Astrocyte of the spinal cord (primary cell): Measurements from ENCODE around the gene MAPK8IP2.
"Not testable (repeated sequence)": the region's sequence is repeated elsewhere in the genome, so short reads cannot be mapped to it uniquely, and the experiment has no call there.

Experiments used
- DNase-seq: peaks from one replicate; pipeline ENCODE4 v3.0.0; 2011; ENCODE audit warnings: low read depth, low spot score
- H3K4me3 ChIP-seq: 2 replicates; pipeline ENCODE4 v1.5.1; 2011; ENCODE audit warnings: low read depth, mild to moderate bottlenecking, low read length, moderate library complexity
- in situ Hi-C: cut with HindIII; loops from 2 replicates; pipeline ENCODE4 v1.10.0; 2017; ENCODE audit warnings: low sequenced_read_pairs
- TF ChIP-seq, protein P1 (sequence below): IDR thresholded peaks from 2 replicates; pipeline ENCODE4 v1.5.1; 2012; ENCODE audit warnings: low read depth, mild to moderate bottlenecking, low read length, inconsistent platforms

The MAPK8IP2 gene

DNA sequence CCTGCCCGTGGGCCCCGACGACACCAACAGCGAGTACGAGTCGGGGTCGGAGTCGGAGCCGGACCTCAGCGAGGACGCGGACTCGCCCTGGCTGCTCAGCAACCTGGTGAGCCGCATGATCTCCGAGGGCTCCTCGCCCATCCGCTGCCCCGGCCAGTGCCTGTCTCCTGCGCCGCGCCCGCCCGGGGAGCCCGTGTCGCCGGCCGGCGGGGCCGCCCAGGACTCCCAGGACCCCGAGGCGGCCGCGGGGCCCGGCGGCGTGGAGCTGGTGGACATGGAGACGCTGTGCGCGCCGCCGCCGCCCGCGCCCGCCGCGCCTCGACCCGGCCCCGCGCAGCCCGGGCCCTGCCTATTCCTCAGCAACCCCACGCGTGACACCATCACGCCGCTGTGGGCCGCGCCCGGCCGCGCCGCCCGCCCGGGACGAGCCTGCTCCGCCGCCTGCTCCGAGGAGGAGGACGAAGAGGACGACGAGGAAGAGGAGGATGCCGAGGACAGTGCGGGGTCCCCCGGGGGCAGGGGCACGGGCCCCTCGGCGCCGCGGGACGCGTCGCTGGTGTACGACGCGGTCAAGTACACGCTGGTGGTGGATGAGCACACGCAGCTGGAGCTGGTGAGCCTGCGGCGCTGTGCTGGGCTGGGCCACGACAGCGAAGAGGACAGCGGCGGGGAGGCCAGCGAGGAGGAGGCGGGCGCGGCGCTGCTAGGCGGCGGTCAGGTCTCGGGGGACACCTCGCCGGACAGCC is 3.8 kb downstream of the MAPK8IP2 start:
- DNase-seq = no peak
- in situ Hi-C loops = no loop called here

GRCh38 chr22:50605002-50605612 is 4.5 kb downstream of the MAPK8IP2 start:
- no peak overlapping the region for H3K4me3 ChIP-seq
- DNase-seq = no peak
- TF ChIP-seq, protein P1, sequence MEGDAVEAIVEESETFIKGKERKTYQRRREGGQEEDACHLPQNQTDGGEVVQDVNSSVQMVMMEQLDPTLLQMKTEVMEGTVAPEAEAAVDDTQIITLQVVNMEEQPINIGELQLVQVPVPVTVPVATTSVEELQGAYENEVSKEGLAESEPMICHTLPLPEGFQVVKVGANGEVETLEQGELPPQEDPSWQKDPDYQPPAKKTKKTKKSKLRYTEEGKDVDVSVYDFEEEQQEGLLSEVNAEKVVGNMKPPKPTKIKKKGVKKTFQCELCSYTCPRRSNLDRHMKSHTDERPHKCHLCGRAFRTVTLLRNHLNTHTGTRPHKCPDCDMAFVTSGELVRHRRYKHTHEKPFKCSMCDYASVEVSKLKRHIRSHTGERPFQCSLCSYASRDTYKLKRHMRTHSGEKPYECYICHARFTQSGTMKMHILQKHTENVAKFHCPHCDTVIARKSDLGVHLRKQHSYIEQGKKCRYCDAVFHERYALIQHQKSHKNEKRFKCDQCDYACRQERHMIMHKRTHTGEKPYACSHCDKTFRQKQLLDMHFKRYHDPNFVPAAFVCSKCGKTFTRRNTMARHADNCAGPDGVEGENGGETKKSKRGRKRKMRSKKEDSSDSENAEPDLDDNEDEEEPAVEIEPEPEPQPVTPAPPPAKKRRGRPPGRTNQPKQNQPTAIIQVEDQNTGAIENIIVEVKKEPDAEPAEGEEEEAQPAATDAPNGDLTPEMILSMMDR = no peak
- in situ Hi-C loops = no loop called here

More for the DNA sequence above, 3.8 kb downstream of the MAPK8IP2 start:
- TF ChIP-seq, protein P1 = no peak
- H3K4me3 ChIP-seq = no peak overlapping the region

DNA sequence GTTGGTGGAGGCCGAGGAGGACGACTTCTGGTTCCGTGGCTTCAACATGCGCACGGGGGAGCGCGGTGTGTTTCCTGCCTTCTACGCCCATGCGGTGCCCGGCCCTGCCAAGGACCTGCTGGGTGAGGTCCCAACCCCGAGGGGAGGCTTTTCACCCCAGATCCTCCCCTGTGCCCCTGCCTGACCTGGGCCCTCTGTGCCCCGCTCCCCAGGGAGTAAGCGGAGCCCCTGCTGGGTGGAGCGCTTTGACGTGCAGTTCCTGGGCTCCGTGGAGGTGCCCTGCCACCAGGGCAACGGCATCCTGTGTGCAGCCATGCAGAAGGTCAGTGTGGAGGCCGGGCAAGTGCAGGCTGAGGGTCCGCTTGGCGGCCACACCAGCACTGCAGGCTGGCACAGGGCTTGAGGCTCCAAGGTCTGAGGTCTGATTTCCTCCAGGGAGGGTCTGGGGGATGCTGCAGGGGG is 5.1 kb downstream of the MAPK8IP2 start:
- in situ Hi-C loops = no loop called here
- no peak for DNase-seq
- H3K4me3 ChIP-seq = no peak overlapping the region
- TF ChIP-seq, protein P1 = no peak

- TF ChIP-seq, protein P1 = no peak
- in situ Hi-C loops = no loop called here
- DNase-seq = no peak
Measured at GRCh38 chr22:50606165-50606945, 5.8 kb downstream of the MAPK8IP2 start.

GRCh38 chr22:50606946-50607658 is 6.5 kb downstream of the MAPK8IP2 start:
- no peak for DNase-seq
- H3K4me3 ChIP-seq = no peak overlapping the region
- TF ChIP-seq, protein P1 = no peak
- in situ Hi-C loops = no loop called here

More at GRCh38 chr22:50606165-50606945, 5.8 kb downstream of the MAPK8IP2 start:
- H3K4me3 ChIP-seq = no peak overlapping the region

DNA sequence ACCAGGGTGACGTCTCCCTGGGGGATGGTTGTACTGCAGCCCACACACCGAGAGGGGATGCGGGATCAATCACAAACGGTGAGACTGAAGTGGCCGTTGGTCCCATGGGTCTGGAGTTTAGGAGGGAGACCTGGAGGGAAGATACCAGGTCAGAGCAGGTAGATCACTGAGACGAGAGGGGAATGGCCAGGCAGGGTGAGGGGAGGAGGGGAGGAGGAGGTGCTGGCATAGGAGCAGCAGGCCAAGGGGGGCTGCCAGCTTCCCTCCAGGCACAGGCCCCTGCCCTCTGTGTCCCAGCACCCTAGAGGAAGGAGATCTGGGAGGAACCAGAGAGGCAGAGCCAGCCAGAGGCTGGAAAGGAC is 7.0 kb downstream of the MAPK8IP2 start:
- in situ Hi-C loops = no loop called here
- no peak for DNase-seq
- no peak overlapping the region for H3K4me3 ChIP-seq
- TF ChIP-seq, protein P1 = no peak

DNA sequence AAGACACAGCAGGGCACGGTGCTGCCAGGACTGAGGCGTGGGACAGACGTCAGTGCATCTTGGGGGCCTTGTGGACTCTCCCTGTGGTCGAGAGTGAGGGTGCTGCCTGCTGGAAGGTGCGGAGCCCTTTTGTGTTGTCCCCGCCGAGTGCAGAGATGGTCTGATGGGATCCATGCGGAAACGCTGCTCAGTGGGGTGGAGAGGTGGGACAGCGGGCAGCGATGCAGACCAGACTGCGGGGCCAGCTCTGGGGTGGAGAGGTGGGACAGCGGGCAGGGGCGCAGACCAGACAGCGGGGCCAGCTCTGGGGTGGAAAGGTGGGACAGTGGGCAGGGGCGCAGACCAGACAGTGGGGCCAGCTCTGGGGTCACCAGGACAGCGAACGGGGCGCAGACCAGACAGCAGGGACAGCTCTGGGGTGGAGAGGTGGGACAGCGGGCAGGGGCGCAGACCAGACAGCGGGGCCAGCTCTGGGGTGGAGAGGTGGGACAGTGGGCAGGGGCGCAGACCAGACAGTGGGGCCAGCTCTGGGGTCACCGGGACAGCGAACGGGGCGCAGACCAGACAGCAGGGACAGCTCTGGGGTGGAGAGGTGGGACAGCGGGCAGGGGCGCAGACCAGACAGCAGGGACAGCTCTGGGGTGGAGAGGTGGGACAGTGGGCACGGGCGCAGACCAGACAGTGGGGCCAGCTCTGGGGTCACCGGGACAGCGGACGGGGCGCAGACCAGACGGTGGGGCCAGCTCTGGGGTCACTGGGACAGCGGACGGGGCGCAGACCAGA is 7.7 kb downstream of the MAPK8IP2 start:
- in situ Hi-C loops, H3K4me3 ChIP-seq, DNase-seq: not testable (repeated sequence)
